HUES48 (cell line): ENCODE results near the gene ABITRAM.
"Not testable (repeated sequence)": the region's sequence is repeated elsewhere in the genome, so short reads cannot be mapped to it uniquely, and the experiment has no call there.

Source experiments
- H3K27ac ChIP-seq: one replicate; pipeline ENCODE4 v1.7.0; 2013; ENCODE audit warnings: low read depth, low read length, inconsistent platforms
- H3K27me3 ChIP-seq: 2 replicates; pipeline ENCODE4 v1.6.1; 2013; ENCODE audit warnings: mild to moderate bottlenecking, low read length; ENCODE audit not compliant: control insufficient read depth, insufficient read depth
- H3K36me3 ChIP-seq: 2 replicates; pipeline ENCODE4 v1.6.1; 2013; ENCODE audit warnings: low read length; ENCODE audit not compliant: control insufficient read depth, insufficient read depth
- H3K4me1 ChIP-seq: 2 replicates; pipeline ENCODE4 v1.6.1; 2013; ENCODE audit warnings: mild to moderate bottlenecking, low read length; ENCODE audit not compliant: control insufficient read depth, insufficient read depth
- H3K4me3 ChIP-seq: 2 replicates; pipeline ENCODE4 v1.5.1; 2013; ENCODE audit warnings: mild to moderate bottlenecking, low read depth, low read length
- H3K9ac ChIP-seq: 2 replicates; pipeline ENCODE4 v1.6.1; 2013; ENCODE audit warnings: mild to moderate bottlenecking, low read depth, low read length, moderate library complexity
- H3K9me3 ChIP-seq: 2 replicates; pipeline ENCODE4 v1.6.1; 2013; ENCODE audit warnings: low read length; ENCODE audit not compliant: control insufficient read depth, insufficient read depth

The ABITRAM gene

GRCh38 chr9:108934323-108934893, at the start of gene ABITRAM:
Gene ABITRAM (plus strand): TSS chr9:108934400. CDS start chr9:108934487, 87 bp downstream.
- Histone ChIP-seq H3K9me3 (no peaks in the 10 kb centered on the region), H3K4me1 (peaks cover 7% of the 10 kb centered on the region; the same call in 1 of the 2 replicates), H3K36me3 (peaks cover 24% of the 10 kb centered on the region), H3K9ac (peak within 1 kb of the TSS; percentile 74), H3K27ac (peak within 1 kb of the TSS; percentile 93), H3K27me3 (no peaks in the 10 kb centered on the region), H3K4me3 (peak within 1 kb of the TSS; percentile 99)

- H3K36me3 ChIP-seq: peaks cover 71% of the 10 kb centered on the region
- H3K9ac ChIP-seq: no peak overlapping the region
- H3K9me3 ChIP-seq: no peaks in the 10 kb centered on the region
- no peak overlapping the region for H3K4me3 ChIP-seq
- no peaks in the 10 kb centered on the region for H3K27me3 ChIP-seq
- no peak overlapping the region for H3K27ac ChIP-seq
- H3K4me1 ChIP-seq: no peaks in the 10 kb centered on the region
These were observed 49.5 kb upstream of the ABITRAM start for GRCh38 chr9:108884701-108885100.

- H3K4me3 ChIP-seq: no peak overlapping the region
- no peaks in the 10 kb centered on the region for H3K4me1 ChIP-seq
- peaks cover 72% of the 10 kb centered on the region for H3K36me3 ChIP-seq
- no peak overlapping the region for H3K27ac ChIP-seq
- H3K9ac ChIP-seq: no peak overlapping the region
- no peaks in the 10 kb centered on the region for H3K27me3 ChIP-seq
- no peaks in the 10 kb centered on the region for H3K9me3 ChIP-seq
These were observed 48.4 kb upstream of the ABITRAM start for GRCh38 chr9:108885643-108886348.

GRCh38 chr9:108886594-108887271, 47.5 kb upstream of the ABITRAM start:
- H3K4me3 ChIP-seq, H3K4me1 ChIP-seq, H3K9me3 ChIP-seq, H3K27ac ChIP-seq, H3K27me3 ChIP-seq, H3K9ac ChIP-seq: not testable (repeated sequence)
- peaks cover 72% of the 10 kb centered on the region for H3K36me3 ChIP-seq

- no peaks in the 10 kb centered on the region for H3K4me1 ChIP-seq
These were observed 44.5 kb upstream of the ABITRAM start for GRCh38 chr9:108889649-108890067.

GRCh38 chr9:108894225-108894997, 39.8 kb upstream of the ABITRAM start:
- Histone ChIP-seq H3K9ac (no peak overlapping the region), H3K36me3 (peaks cover 96% of the 10 kb centered on the region), H3K4me1 (no peaks in the 10 kb centered on the region), H3K27ac (no peak overlapping the region), H3K4me3 (no peak overlapping the region), H3K9me3 (no peaks in the 10 kb centered on the region), H3K27me3 (no peaks in the 10 kb centered on the region)

More at GRCh38 chr9:108889649-108890067, 44.5 kb upstream of the ABITRAM start:
- no peak overlapping the region for H3K4me3 ChIP-seq
- no peak overlapping the region for H3K27ac ChIP-seq
- no peaks in the 10 kb centered on the region for H3K27me3 ChIP-seq
- peaks cover 87% of the 10 kb centered on the region for H3K36me3 ChIP-seq
- H3K9me3 ChIP-seq: no peaks in the 10 kb centered on the region
- no peak overlapping the region for H3K9ac ChIP-seq

GRCh38 chr9:108897324-108898096, 36.7 kb upstream of the ABITRAM start:
- Histone ChIP-seq H3K27me3 (no peaks in the 10 kb centered on the region), H3K4me3 (no peak overlapping the region), H3K36me3 (peaks cover 92% of the 10 kb centered on the region), H3K9me3 (no peaks in the 10 kb centered on the region), H3K4me1 (no peaks in the 10 kb centered on the region), H3K9ac (no peak overlapping the region), H3K27ac (no peak overlapping the region)

GRCh38 chr9:108899023-108899695, 35.0 kb upstream of the ABITRAM start:
- H3K27ac ChIP-seq, H3K9me3 ChIP-seq, H3K4me3 ChIP-seq, H3K4me1 ChIP-seq, H3K27me3 ChIP-seq, H3K9ac ChIP-seq: not testable (repeated sequence)
- H3K36me3 ChIP-seq: peaks cover 90% of the 10 kb centered on the region

- Histone ChIP-seq H3K9ac (no peak overlapping the region), H3K4me3 (no peak overlapping the region), H3K27me3 (no peaks in the 10 kb centered on the region), H3K27ac (no peak overlapping the region), H3K9me3 (no peaks in the 10 kb centered on the region), H3K36me3 (peaks cover 90% of the 10 kb centered on the region), H3K4me1 (no peaks in the 10 kb centered on the region)
These were observed 34.0 kb upstream of the ABITRAM start for GRCh38 chr9:108900176-108900575.
